Ovary (tissue), 3 donors: ENCODE measurements around the gene SDK1.

Experiments used
- CTCF ChIP-seq, 3 donors: fragments of 450-650 bp in 2 of 3; fragments of 200-600 bp in 1 of 3; IDR thresholded peaks; one replicate each; pipeline versions ENCODE4 v1.5.1 to v1.8.0; 2016 to 2022; ENCODE audit warnings: antibody characterized with exemption in 3 of 3, mild to moderate bottlenecking in 1 of 3
- POLR2A ChIP-seq: fragments of 450-650 bp; IDR thresholded peaks from one replicate; pipeline ENCODE4 v1.6.1; 2017; ENCODE audit warnings: antibody characterized with exemption, mild to moderate bottlenecking, moderate library complexity
- donor health status: DM: no; HTN: no; CAD: no.

- TF ChIP-seq CTCF (IDR thresholded peaks at IDR 0.05) (no peak), POLR2A (no peak)
Observed at GRCh38 chr7:4268040-4268965, 967.3 kb downstream of the SDK1 start.
